ENCODE measurements around the gene MCAT. TPM values are rescaled to one million over a fixed set of nuclear protein-coding genes. Genes with fewer than 3 reads are reported as not detected.

MCAT gene
- total RNA-seq, 2 experiments from 2014 or later, result 14.3 to 15.3 TPM

DNA sequence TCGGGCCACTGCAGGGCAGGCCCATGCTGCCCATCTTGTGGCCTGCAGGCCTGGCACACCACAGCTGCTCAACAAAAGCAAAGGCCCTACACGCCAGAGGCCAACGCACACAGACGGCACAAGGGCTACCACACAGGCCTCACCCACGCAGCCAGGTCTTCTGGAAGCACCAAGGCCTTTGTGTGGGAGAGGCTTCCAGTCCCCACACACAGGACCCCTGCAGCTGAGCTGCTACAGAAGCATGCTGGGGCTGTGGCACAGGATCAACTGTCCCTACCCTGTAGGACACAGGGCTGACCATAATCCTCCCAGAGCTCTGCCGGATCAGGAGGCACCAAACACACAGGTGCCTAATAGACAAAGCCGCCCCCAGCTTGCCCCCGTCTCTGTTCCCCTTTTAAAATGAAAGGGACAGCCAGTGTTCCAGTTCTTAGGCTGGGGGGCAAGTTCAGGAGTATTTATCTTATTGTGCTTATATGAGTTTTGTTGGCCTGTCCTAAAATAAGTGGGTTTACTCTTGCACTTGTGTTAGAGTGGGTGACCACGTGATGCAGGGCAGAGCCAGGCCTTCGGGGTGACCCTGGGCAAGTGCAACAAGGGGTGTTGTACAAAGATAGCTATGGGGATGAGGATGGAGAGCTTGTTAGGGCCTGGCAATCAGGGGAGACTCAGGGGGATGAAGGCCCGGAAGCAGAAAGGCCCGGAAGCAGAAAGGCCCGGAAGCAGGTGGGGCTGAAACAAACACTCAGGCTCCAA, 38.3 kb upstream of the MCAT start:
- peaks cover 26% of the 10 kb centered on the region for H3K36me3 Mint-ChIP-seq
- CTCF ChIA-PET, result no interaction called here
- H3K4me3 Mint-ChIP-seq, result no peak overlapping the region
- intact Hi-C loops (cut with micrococcal nuclease), result loop anchor here (10.0 kb wide), 1 partner anchor 83 kb away; no protein-coding TSS in a partner anchor
- POLR2A ChIA-PET, result no interaction called here
- no peaks in the 10 kb centered on the region for H3K27me3 Mint-ChIP-seq
- no peak for DNase-seq
- H3K9me3 Mint-ChIP-seq, result peaks cover 2% of the 10 kb centered on the region
- H3K4me1 Mint-ChIP-seq (ENCODE audit: low read depth), result peaks cover 15% of the 10 kb centered on the region
- H3K27ac Mint-ChIP-seq, result no peak overlapping the region

DNA sequence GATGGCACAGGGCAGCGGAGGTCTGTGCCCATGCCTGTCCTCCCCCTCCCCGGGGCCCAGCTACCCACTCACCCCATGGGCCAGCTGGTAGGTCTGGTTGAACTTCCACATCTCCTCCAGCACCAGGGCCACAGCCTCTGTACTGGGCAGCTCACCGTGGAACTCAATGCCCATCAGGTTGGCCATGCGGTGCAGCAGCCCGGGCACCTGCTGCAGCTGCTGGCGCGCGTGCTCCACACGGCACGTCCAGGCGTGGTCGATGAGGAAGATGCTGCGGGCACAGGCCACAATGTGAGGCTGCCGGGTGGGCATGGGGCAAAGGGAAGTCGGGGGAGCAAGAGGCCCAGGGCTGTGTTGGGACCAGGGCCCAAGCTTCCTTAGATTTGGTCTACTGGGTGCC, 37.5 kb upstream of the MCAT start:
- no peak overlapping the region for H3K4me3 Mint-ChIP-seq
- POLR2A ChIA-PET, result no interaction called here
- H3K36me3 Mint-ChIP-seq, result peaks cover 30% of the 10 kb centered on the region
- H3K27ac Mint-ChIP-seq, result no peak overlapping the region
- CTCF ChIA-PET, result no interaction called here
- intact Hi-C loops (cut with micrococcal nuclease), result loop anchor here (10.0 kb wide), 1 partner anchor 84 kb away; no protein-coding TSS in a partner anchor
- H3K9me3 Mint-ChIP-seq, result peaks cover 2% of the 10 kb centered on the region
- DNase-seq, result no peak
- peaks cover 14% of the 10 kb centered on the region for H3K4me1 Mint-ChIP-seq (ENCODE audit: low read depth)
- no peaks in the 10 kb centered on the region for H3K27me3 Mint-ChIP-seq

DNA sequence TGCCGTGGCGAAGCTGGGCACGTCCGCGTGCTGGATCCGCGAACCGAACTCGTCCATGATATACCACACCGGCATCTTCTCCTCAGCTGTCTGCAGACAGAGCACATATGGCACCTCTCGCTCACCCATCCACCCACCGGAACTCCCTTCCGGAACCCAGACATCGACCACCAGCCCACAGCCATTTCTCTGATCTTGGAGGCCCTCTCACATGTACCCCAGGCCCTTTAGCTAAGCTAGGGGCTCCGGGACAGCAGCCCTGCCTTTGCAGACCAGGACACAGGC, 36.7 kb upstream of the MCAT start:
- POLR2A ChIA-PET, result no interaction called here

DNA sequence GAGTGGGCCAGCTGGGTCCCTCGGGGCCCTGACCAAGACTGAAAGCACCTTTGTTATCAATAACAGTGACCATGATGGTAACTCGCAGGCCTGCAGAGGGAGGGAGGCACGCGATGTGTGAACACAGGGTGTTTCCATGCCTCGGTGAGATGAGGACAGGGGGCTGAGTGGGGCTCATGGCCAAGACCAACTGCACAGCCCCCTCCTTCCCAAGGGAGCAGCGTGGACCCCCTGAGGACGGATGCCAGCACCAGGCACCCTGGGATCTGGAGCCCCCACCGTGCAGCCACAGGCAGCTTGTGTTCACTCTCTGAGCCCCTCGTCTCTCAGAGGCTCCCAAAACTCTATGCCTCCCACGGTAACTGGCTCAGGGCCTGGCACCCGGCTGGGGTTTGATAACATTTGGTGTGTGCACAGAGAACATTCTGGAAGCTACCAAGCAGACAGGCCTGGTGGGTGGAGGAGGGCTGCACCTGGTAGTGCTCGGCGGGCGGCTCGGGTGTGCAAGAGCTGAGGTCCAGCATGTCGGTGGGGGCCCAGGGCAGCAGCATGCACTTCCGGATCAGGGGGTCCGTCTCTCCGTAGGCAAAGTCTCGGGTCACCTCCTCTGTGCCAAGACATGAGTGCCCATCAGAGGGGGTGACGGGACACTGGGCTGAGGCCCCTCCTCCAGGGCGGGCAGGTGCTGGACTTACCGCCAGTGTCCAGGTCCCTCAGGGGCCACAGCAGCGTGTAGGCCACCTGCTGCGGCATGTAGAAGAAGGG, 36.1 kb upstream of the MCAT start:
- DNase-seq, result no peak
- peaks cover 32% of the 10 kb centered on the region for H3K36me3 Mint-ChIP-seq
- no peak overlapping the region for H3K4me3 Mint-ChIP-seq
- H3K9me3 Mint-ChIP-seq, result peaks cover 2% of the 10 kb centered on the region
- peaks cover 5% of the 10 kb centered on the region for H3K4me1 Mint-ChIP-seq (ENCODE audit: low read depth)
- CTCF ChIA-PET, result no interaction called here
- POLR2A ChIA-PET, result no interaction called here
- H3K27ac Mint-ChIP-seq, result no peak overlapping the region
- intact Hi-C loops (cut with micrococcal nuclease), result no loop called here
- no peaks in the 10 kb centered on the region for H3K27me3 Mint-ChIP-seq

More for the DNA sequence above, 36.7 kb upstream of the MCAT start:
- peaks cover 2% of the 10 kb centered on the region for H3K9me3 Mint-ChIP-seq
- peaks cover 33% of the 10 kb centered on the region for H3K36me3 Mint-ChIP-seq
- no peak overlapping the region for H3K27ac Mint-ChIP-seq
- no peaks in the 10 kb centered on the region for H3K27me3 Mint-ChIP-seq
- CTCF ChIA-PET, result no interaction called here
- H3K4me1 Mint-ChIP-seq (ENCODE audit: low read depth), result peaks cover 9% of the 10 kb centered on the region
- H3K4me3 Mint-ChIP-seq, result no peak overlapping the region
- no peak for DNase-seq
- intact Hi-C loops (cut with micrococcal nuclease), result loop anchor here (10.0 kb wide), 1 partner anchor 85 kb away; no protein-coding TSS in a partner anchor

DNA sequence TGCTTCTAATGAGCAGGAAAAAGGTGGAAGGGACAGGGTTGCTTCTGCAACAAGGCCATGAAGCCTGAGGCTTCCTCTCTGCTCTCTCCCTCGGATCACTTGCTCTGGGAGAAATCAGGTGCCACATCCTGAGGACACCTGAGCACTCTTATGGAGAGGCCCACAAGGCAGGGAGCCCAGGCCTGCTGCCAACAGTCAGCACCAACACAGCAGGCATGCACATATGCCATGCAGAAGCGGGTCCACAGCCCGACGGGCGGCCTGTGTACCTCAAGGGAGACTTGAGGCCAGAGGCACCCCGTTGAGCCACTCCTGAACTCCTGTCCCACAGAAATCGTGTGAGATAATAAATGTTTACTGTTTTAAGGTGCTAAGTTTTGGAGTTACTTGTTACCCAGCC, 34.3 kb upstream of the MCAT start:
- no peaks in the 10 kb centered on the region for H3K4me1 Mint-ChIP-seq (ENCODE audit: low read depth)
- no peak overlapping the region for H3K4me3 Mint-ChIP-seq
- intact Hi-C loops (cut with micrococcal nuclease), result no loop called here
- ChIA-PET POLR2A (no interaction called here), CTCF (no interaction called here)
- DNase-seq, result no peak
- no peak overlapping the region for H3K27ac Mint-ChIP-seq
- H3K36me3 Mint-ChIP-seq, result peaks cover 32% of the 10 kb centered on the region
- H3K9me3 Mint-ChIP-seq, result peaks cover 2% of the 10 kb centered on the region
- no peaks in the 10 kb centered on the region for H3K27me3 Mint-ChIP-seq

DNA sequence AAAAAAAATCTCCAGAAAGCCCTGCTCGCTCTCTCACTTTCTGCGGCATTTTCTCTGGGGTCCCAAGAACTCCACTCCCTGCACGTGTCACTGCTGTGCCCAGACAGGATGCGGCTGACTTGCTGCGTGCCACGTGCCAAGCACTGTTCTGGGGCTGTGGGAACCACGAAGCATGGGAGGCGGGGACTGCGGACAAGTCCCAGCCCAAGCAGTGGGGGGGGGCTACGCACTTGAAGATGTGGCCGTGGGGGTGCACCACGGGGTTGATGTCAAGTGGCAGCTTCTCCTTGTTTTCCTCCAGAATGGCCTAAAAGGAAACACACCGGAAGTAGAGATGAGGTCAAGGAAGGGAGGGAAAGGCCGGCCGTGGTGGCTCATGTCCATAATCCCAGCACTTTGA, 32.9 kb upstream of the MCAT start:
- DNase-seq, result no peak
- ChIA-PET CTCF (no interaction called here), POLR2A (no interaction called here)
- Mint-ChIP-seq H3K36me3 (peaks cover 36% of the 10 kb centered on the region), H3K27ac (no peak overlapping the region), H3K27me3 (no peaks in the 10 kb centered on the region), H3K9me3 (peaks cover 2% of the 10 kb centered on the region), H3K4me1 (ENCODE audit: low read depth) (no peaks in the 10 kb centered on the region), H3K4me3 (no peak overlapping the region)
- intact Hi-C loops (cut with micrococcal nuclease), result no loop called here

DNA sequence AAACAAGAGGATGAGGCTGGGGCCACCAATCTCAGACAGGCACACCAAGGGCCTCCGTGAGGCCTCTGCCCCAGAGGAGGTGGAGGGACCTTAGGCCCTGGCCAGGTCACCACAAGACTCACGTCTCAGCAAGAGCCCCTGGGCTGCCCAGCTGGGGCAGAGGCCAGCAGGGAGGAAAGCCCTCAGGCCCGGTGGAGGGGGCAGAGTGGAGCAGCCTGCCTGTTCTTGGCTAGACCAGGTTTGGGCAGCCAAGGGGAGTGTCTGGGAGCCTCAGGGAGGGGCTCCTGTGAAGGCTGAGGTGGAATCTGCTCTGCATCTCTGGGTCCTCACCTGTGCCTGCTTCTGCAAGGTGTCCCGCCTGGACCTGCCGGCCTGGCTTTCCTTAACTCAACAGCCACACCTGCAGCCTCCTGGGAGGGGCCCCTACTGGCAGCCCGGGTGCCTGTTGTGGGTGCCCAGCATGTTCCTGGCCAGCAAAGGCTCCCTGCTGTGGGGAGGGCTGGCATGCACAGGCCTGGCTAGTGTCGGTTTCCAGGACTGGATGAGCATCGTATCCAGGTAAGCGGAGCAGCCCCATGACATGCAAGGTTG, 31.8 kb upstream of the MCAT start:
- H3K27me3 Mint-ChIP-seq, result no peaks in the 10 kb centered on the region
- POLR2A ChIA-PET, result no interaction called here
- peaks cover 2% of the 10 kb centered on the region for H3K9me3 Mint-ChIP-seq
- intact Hi-C loops (cut with micrococcal nuclease), result no loop called here
- no peak overlapping the region for H3K4me3 Mint-ChIP-seq
- no peaks in the 10 kb centered on the region for H3K4me1 Mint-ChIP-seq (ENCODE audit: low read depth)
- no peak overlapping the region for H3K27ac Mint-ChIP-seq
- DNase-seq, result no peak
- CTCF ChIA-PET, result no interaction called here
- H3K36me3 Mint-ChIP-seq, result peaks cover 39% of the 10 kb centered on the region

DNA sequence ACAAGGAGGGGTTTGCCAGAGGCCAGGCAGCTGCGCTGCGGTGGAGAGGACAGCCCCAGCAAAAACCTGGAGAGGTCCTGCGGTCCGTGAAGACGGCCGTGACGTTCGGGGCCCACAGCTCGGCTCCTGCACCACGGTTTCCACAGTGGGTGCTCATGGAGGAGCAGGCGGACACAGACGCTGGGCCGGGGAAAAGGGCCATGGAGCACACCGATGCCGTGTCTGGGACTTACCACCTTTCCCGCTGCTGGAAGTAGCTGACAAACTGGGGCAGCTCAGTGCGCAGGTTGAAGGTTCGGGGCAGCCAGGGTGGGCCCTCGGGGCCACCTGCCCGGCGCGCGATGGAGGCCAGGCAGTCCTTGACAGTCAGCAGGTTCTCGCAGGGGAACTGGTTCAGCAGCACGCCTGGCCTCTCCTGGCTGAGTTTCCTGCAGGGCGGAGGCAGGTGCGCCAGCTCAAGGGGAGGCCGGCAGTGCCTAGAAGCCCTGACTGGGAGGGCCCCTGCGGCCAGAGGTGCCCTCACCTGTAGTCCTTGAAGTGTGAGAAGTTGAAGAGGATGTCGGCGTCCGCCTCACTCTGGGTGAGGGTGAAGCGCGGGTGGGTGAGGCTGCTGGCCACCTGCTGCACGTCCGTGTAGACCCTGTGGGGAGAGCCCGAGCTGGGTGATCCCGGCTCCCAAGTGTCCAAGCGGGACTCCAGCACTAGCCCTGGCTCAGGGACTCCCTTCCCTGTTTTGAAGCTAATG, 30.9 kb upstream of the MCAT start:
- no peaks in the 10 kb centered on the region for H3K4me1 Mint-ChIP-seq (ENCODE audit: low read depth)
- ChIA-PET POLR2A (no interaction called here), CTCF (no interaction called here)
- H3K27ac Mint-ChIP-seq, result no peak overlapping the region
- no peaks in the 10 kb centered on the region for H3K27me3 Mint-ChIP-seq
- H3K4me3 Mint-ChIP-seq, result no peak overlapping the region
- peaks cover 31% of the 10 kb centered on the region for H3K36me3 Mint-ChIP-seq
- DNase-seq, result no peak
- intact Hi-C loops (cut with micrococcal nuclease), result no loop called here
- H3K9me3 Mint-ChIP-seq, result peaks cover 2% of the 10 kb centered on the region

DNA sequence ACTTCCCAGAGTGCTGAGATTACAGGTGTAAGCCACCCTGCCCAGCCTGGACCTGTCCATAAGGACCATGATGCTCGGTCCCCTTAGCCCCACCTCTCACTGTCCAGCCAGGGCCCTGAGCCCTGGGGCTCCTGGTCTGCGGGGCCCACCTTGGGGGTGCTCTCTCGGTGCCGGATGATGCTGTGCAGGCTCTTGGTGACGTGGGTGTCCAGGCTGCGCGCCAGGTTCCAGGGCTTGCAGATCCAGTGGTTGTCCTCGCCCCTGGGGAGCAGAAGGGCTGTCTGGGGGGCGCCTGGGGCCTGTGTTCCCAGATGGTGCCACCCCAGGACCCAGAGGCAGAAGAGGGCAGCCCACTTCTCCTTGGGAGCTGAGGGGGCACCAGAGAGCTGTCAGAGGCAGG, 30.4 kb upstream of the MCAT start:
- DNase-seq, result no peak
- ChIA-PET CTCF (no interaction called here), POLR2A (no interaction called here)
- Mint-ChIP-seq H3K27me3 (no peaks in the 10 kb centered on the region), H3K4me3 (no peak overlapping the region), H3K4me1 (ENCODE audit: low read depth) (no peaks in the 10 kb centered on the region), H3K36me3 (peaks cover 25% of the 10 kb centered on the region), H3K27ac (no peak overlapping the region), H3K9me3 (peaks cover under 1% of the 10 kb centered on the region)
- intact Hi-C loops (cut with micrococcal nuclease), result no loop called here

DNA sequence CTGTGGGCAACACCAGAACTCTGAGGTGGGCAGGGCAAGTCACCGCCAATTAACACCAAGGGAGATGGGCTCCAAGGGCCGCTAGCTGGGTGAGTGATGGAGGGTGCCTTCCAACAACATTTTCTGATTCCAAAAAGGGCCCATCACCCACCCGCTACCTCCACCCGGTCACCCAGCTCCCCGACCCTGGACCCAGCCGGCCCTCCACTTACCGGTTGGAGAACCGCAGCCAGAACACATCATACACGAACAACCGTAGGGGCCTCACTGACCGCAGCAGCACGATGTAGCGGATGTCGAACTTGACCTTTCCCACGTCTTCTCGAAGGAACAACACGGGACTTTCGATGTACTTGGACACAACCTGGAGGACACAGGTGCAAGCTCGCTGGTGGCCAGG, 29.0 kb upstream of the MCAT start:
- CTCF ChIA-PET, result interaction anchor here (1.1 kb wide), 1 partner anchor 13 kb away, joined by 3 read pairs; no protein-coding TSS in a partner anchor

DNA sequence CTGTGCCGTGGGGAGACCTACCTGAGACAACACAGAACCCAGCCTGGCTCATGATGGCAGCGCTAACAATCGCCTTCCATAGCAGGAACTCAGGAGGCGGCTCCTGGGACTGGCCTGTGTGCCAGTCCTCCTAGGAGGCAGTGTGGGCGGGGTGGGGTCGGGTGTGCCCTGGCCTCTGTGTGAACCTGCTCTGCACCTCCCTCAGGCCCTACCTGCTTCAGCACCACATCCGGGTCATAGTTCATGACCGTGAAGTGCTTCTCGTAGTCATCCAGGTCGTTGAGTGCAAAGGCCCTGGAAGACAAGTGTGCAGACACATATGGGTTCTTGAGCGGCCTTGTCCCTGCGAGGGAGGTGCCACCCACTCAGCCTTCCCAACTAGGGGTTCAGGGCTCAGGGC, 28.4 kb upstream of the MCAT start:
- Mint-ChIP-seq H3K9me3 (no peaks in the 10 kb centered on the region), H3K4me3 (no peak overlapping the region)

More for the DNA sequence above, 29.0 kb upstream of the MCAT start:
- Mint-ChIP-seq H3K9me3 (no peaks in the 10 kb centered on the region), H3K4me3 (no peak overlapping the region), H3K36me3 (peaks cover 23% of the 10 kb centered on the region), H3K27me3 (no peaks in the 10 kb centered on the region), H3K4me1 (ENCODE audit: low read depth) (no peaks in the 10 kb centered on the region), H3K27ac (no peak overlapping the region)
- intact Hi-C loops (cut with micrococcal nuclease), result no loop called here
- no peak for DNase-seq
- POLR2A ChIA-PET, result no interaction called here

DNA sequence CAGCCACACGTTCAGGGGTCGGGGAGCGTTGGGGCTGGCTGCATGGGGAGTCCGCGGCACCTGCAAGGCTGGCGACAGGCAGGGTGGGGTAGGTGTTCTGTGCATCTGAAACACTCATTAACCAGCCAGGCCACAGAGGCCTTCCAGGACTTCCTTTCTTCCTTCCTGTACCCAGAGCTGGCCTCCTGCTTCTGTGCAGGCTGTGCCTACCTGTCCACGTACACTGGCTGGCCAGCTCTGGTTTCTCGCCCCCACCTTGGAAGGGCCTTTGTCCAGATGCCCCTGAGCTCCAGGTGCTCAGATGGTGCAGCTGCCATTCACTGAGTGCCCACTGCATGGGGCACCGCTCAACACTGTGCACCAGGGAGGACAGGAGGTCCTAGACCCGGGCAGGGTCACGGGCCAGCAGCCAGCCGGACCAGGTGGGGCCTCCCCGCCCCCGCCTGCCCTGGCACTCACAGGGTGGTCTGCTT, 27.9 kb upstream of the MCAT start:
- no peak overlapping the region for H3K4me3 Mint-ChIP-seq
- DNase-seq, result no peak
- H3K4me1 Mint-ChIP-seq (ENCODE audit: low read depth), result no peaks in the 10 kb centered on the region
- ChIA-PET POLR2A (no interaction called here), CTCF (no interaction called here)
- peaks cover 20% of the 10 kb centered on the region for H3K36me3 Mint-ChIP-seq
- intact Hi-C loops (cut with micrococcal nuclease), result no loop called here
- H3K9me3 Mint-ChIP-seq, result no peaks in the 10 kb centered on the region
- no peak overlapping the region for H3K27ac Mint-ChIP-seq
- no peaks in the 10 kb centered on the region for H3K27me3 Mint-ChIP-seq

More for the DNA sequence above, 28.4 kb upstream of the MCAT start:
- CTCF ChIA-PET, result no interaction called here
- POLR2A ChIA-PET, result no interaction called here
- no peaks in the 10 kb centered on the region for H3K4me1 Mint-ChIP-seq (ENCODE audit: low read depth)
- DNase-seq, result no peak
- no peak overlapping the region for H3K27ac Mint-ChIP-seq
- H3K27me3 Mint-ChIP-seq, result no peaks in the 10 kb centered on the region
- intact Hi-C loops (cut with micrococcal nuclease), result no loop called here
- H3K36me3 Mint-ChIP-seq, result peaks cover 23% of the 10 kb centered on the region
